M059J (cell line): Measurements from ENCODE around the gene RCBTB1. TPM values are rescaled to one million over a fixed set of nuclear protein-coding genes. Genes with fewer than 3 reads are reported as not detected.

Source experiments
- DNase-seq: peaks from one replicate; pipeline ENCODE4 v3.0.0-alpha.2; 2012; ENCODE audit warnings: low read depth
- total RNA-seq: library from RNA; depleted of rRNA; stranded (reverse); fragments of >200 nt; shearing (Covaris generic); gene quantifications from 2 replicates; pipeline ENCODE4 v1.2.3, GENCODE V29; 2014

RCBTB1 gene
- total RNA-seq, 1 experiment from 2014 or later, result 12.2 TPM

- no peak for DNase-seq
Observed at GRCh38 chr13:49559006-49559405, 26.4 kb downstream of the RCBTB1 start.

GRCh38 chr13:49554387-49554786, 31.0 kb downstream of the RCBTB1 start:
- DNase-seq, result no peak

GRCh38 chr13:49553888-49554287, 31.5 kb downstream of the RCBTB1 start:
- no peak for DNase-seq

GRCh38 chr13:49550942-49551644, 34.3 kb downstream of the RCBTB1 start:
- DNase-seq, result no peak

- no peak for DNase-seq
Observed at GRCh38 chr13:49549289-49549688, 36.1 kb downstream of the RCBTB1 start.

- no peak for DNase-seq
Observed at GRCh38 chr13:49546561-49546960, 38.8 kb downstream of the RCBTB1 start.

GRCh38 chr13:49545661-49546060, 39.7 kb downstream of the RCBTB1 start:
- DNase-seq, result no peak

GRCh38 chr13:49543656-49544055, 41.7 kb downstream of the RCBTB1 start:
- DNase-seq, result no peak

- peak; percentile 28 for DNase-seq
Observed at GRCh38 chr13:49540552-49540951, 44.8 kb downstream of the RCBTB1 start.

GRCh38 chr13:49539746-49540145, 45.6 kb downstream of the RCBTB1 start:
- no peak for DNase-seq

- no peak for DNase-seq
Observed at GRCh38 chr13:49539313-49539712, 46.0 kb downstream of the RCBTB1 start.

GRCh38 chr13:49538404-49538803, 47.0 kb downstream of the RCBTB1 start:
- DNase-seq, result no peak

- no peak for DNase-seq
Observed at GRCh38 chr13:49536144-49536873, 49.0 kb downstream of the RCBTB1 start.

- DNase-seq, result no peak
Observed at GRCh38 chr13:49533591-49534269, 51.6 kb downstream of the RCBTB1 start.

GRCh38 chr13:49533011-49533410, 52.3 kb downstream of the RCBTB1 start:
- no peak for DNase-seq

GRCh38 chr13:49532593-49532992, 52.8 kb downstream of the RCBTB1 start:
- no peak for DNase-seq

- DNase-seq, result no peak
Observed at GRCh38 chr13:49530457-49530856, 54.9 kb downstream of the RCBTB1 start.

GRCh38 chr13:49528161-49528560, 57.2 kb downstream of the RCBTB1 start:
- DNase-seq, result no peak

GRCh38 chr13:49527123-49527522, 58.2 kb downstream of the RCBTB1 start:
- DNase-seq, result peak; percentile 5

GRCh38 chr13:49524740-49525501, 60.4 kb downstream of the RCBTB1 start:
- peak; percentile 16 for DNase-seq

- DNase-seq, result no peak
Observed at GRCh38 chr13:49521224-49521623, 64.1 kb downstream of the RCBTB1 start.

GRCh38 chr13:49517461-49517860, 67.9 kb downstream of the RCBTB1 start:
- DNase-seq, result no peak
